GM10266 (cell line): ENCODE measurements around the gene SMIM30.

Experiments used
- DNase-seq: peaks from one replicate; pipeline ENCODE4 v3.0.0; 2012; ENCODE audit errors: extremely low spot score
- TF ChIP-seq, protein P1 (sequence below): IDR thresholded peaks from 2 replicates; pipeline ENCODE4 v1.5.1; 2012; ENCODE audit warnings: mild to moderate bottlenecking, low read depth; ENCODE audit not compliant: control insufficient read depth, insufficient read depth; ENCODE audit errors: missing control alignments

Gene SMIM30

DNA sequence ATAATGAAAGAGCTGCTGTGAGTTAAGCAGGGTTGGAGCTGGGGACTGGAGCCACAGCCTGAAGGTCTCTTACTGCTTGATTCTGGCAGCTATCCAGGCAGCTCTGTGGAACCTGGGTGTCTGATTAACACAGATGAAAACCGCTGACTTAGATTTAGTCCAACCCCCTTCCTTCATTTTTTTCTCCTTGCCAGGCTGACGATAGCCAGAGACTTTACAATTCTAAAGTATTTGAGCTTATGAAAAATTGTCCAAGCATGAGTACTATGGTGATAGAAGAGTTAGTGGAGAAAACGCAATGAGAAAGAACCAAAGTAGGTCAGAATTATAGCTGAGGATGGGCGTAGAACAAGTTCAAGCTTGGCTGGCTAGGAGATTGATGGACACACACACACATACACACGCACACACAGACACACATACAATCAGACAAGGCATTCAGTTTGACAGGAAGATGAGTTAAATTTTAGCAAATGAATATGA, 18.2 kb downstream of the SMIM30 start:
- no peak for DNase-seq

DNA sequence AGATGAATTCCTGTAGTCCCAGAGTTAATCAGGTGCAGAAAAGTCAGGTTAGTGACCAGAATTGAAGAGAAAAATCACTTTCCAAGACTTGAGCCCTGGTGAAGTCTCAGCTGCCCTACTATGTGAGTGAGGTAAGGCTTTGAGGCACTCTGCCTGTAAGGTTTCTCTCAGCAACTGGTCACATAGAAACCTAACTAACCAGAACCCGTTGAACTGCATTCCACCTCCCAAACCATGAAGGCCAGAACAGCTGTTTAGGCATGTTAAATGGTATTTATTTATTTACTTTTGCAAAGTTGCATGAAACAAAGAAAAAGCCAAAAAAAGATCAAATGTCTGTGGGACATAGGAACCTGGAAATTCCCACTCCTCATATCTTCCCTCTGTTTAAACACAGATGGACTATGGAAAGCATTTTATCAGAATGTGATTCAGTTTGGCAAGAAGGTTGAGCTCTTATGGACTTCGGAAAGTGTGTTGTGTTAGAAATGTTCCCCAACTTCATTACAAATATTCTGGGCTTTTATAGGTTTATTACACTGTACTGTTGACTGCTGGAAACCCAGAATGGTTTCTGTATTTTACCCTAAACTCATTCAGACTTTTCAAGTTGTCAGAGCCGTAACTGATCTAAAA, 19.0 kb downstream of the SMIM30 start:
- DNase-seq, result no peak
- TF ChIP-seq, protein P1, sequence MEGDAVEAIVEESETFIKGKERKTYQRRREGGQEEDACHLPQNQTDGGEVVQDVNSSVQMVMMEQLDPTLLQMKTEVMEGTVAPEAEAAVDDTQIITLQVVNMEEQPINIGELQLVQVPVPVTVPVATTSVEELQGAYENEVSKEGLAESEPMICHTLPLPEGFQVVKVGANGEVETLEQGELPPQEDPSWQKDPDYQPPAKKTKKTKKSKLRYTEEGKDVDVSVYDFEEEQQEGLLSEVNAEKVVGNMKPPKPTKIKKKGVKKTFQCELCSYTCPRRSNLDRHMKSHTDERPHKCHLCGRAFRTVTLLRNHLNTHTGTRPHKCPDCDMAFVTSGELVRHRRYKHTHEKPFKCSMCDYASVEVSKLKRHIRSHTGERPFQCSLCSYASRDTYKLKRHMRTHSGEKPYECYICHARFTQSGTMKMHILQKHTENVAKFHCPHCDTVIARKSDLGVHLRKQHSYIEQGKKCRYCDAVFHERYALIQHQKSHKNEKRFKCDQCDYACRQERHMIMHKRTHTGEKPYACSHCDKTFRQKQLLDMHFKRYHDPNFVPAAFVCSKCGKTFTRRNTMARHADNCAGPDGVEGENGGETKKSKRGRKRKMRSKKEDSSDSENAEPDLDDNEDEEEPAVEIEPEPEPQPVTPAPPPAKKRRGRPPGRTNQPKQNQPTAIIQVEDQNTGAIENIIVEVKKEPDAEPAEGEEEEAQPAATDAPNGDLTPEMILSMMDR, result no peak

More for the DNA sequence above, 18.2 kb downstream of the SMIM30 start:
- TF ChIP-seq, protein P1, result no peak

DNA sequence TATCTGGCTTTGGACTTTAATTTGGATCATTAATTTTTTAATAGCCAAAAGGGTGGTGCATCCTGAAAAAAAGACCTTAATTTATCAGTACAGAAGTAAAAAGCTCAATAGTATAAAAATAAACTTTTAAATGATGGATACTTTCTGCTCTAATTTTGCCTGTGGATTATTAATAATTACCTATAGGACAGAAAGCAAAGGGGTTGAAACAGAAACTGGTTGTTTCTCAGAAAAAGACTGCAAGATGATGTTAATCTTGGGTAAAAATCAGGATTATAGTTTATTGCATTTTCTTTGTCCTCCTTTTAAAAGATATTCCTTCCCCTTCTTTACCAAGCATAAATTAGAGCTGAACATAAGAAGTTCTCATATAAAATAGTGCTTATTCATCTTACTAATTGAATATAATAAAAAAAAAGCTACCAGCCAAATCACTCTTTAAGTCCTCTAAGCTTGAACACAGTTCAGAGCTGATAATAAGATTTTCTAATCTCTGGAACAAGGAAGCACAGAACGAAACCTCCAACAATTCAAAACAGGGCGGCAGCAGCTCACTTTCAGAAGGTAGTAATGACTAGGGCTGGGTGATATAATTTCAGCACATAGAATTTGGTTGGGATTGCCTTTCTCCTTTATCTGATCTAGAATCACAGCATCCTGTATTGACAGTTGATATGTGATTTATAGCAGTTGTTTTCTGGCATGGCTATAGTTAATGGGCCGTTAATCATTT, 23.7 kb downstream of the SMIM30 start:
- TF ChIP-seq, protein P1, result no peak
- DNase-seq, result no peak

DNA sequence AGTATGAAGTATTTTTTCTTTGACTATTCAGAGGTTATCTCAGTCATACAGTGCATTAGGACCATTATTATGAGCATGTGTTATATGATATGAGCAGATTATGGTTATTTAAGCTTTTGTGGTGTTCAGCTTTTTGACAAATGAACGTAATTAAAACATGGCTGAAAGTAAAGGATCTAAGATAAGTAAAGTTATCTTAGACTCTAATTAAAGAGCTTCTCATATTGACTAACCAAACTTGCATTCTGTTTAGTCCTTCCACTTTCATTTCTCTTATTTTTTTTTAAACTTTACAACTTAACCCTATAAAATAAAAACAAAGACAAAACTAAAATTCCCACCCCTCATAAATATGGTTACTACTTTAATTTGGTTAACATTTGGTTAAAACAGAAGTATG, 24.8 kb downstream of the SMIM30 start:
- TF ChIP-seq, protein P1, result no peak
- no peak for DNase-seq

DNA sequence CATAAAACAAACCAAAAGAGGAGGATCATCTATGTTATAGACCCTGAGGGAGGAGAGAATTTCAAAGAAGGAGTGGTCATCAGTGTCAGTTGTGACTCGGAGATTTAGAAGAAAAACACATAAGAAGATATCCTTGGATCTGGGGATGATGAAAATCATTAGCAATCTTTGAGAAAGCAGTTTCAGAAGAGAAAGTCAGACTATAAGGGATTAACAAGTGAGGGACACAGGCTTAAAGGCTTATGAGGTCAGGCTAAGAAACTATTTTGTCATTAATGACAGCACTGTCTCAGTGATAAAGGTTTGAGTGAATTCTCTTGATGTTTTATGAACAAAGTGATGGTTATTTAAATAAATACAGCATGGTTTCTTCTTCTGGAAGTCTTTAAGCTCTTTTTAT, 25.6 kb downstream of the SMIM30 start:
- TF ChIP-seq, protein P1, result no peak
- DNase-seq, result no peak

DNA sequence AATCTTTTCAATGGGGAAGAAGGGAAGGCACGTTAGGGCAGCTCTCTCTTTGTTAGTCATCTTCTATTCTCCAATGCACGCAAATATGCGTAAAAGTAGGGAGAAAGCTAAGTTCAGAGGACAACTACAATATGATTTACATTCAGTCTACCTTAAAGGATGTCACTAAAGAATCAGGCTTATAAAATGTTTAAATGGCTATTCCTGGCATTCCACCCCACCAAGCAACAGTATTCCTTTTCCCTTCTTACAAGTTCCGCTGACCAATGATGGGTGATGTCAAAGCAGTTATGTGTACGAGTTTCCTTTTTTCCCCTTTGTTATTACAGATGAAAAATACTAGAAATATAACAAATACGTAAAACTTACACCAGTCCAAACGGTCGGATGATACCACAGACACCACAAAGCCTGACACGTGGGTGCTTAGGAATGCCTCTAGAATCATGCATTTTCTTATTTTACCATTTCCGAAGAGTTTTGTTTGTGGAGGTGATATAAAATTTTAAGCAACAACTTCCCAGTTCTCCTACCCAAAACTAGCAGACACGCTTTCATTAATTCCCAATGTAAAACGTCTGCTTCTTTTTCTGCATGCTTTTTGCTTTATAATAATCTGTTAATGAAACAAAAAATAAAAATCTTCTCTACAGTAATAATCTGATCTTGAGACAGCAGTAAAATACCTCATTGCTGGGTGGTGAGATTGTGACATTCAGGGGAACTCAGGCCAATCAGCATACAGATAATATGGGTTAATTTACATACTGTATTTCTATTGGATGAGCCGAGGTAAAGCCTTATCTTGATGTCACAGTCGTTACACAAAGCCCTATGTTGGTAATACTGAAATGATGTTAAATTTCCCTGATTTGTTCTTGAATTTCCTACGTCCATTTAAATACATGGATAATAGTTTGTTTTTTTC, 31.0 kb downstream of the SMIM30 start:
- TF ChIP-seq, protein P1, result no peak
- no peak for DNase-seq
